GM12878 (cell line): ENCODE results near the gene C2orf74. TPM values are rescaled to one million over a fixed set of nuclear protein-coding genes. Genes with fewer than 3 reads are reported as not detected.

Experiments
- ATAC-seq: fragments of 200-7000 bp; cut with Tn5 transposase; 3 replicates; pipeline ENCODE4 v1.9.1; 2020; ENCODE audit warnings: mild to moderate bottlenecking, moderate library complexity
- BruUV-seq: library from RNA; stranded (reverse); fragments of 400-500 nt; replicated peaks from 2 replicates; lab custom pipeline; 2021; lab: Mats Ljungman, UMichigan
- CTCF ChIA-PET: fragments of 300-600 bp; sonication (Branson Sonifier 250); formaldehyde crosslinking; extraction: SDS; loops from one replicate; lab custom pipeline; 2021; ENCODE audit warnings: inconsistent platforms; lab: Yijun Ruan, JAX
- POLR2A ChIA-PET: fragments of 350-600 bp; formaldehyde crosslinking; extraction: SDS; loops from one replicate; lab custom pipeline; 2021; ENCODE audit warnings: inconsistent platforms; lab: Charles Lee
- RAD21 ChIA-PET: fragments of 300-600 bp; sonication (Branson Sonifier 250); formaldehyde crosslinking; loops from one replicate; lab custom pipeline; 2023; ENCODE audit warnings: antibody characterized with exemption; ENCODE audit not compliant: unreplicated experiment; lab: Charles Lee
- SMC1A ChIA-PET: fragments of 300-600 bp; sonication (Branson Sonifier 250); formaldehyde crosslinking; loops from one replicate; lab custom pipeline; 2023; ENCODE audit not compliant: unreplicated experiment, uncharacterized antibody; lab: Charles Lee
- DNase-seq: peaks from one replicate; pipeline ENCODE4 v3.0.0-alpha.2; 2011; ENCODE audit warnings: low read depth, low spot score
- FAIRE-seq: peaks from 3 replicates; lab custom pipeline; 2011; peaks lifted over from hg19 to GRCh38; lab: Jason Lieb, UNC
- H2AFZ ChIP-seq: 2 replicates; pipeline ENCODE4 v1.6.0; 2011; ENCODE audit warnings: low read depth, low read length, control low read depth; ENCODE audit not compliant: control insufficient read depth
- H3K27ac ChIP-seq: 2 replicates; pipeline ENCODE4 v1.5.1; 2011; ENCODE audit warnings: control low read depth; ENCODE audit not compliant: control insufficient read depth, insufficient read depth
- H3K27me3 ChIP-seq, 2 experiments: replicated peaks in 1 of 2; 2 replicates each; pipeline versions ENCODE4 v1.6.0 to v1.6.1; 2011; ENCODE audit warnings: low read length in 1 of 2; ENCODE audit not compliant: control insufficient read depth in 2 of 2, insufficient read depth in 2 of 2
- H3K36me3 ChIP-seq, 2 experiments: 2 replicates each; pipeline ENCODE4 v1.5.1; 2011; ENCODE audit warnings: low read length in 1 of 2; ENCODE audit not compliant: control insufficient read depth in 2 of 2, insufficient read depth in 2 of 2
- H3K4me1 ChIP-seq: 2 replicates; pipeline ENCODE4 v1.6.1; 2011; ENCODE audit warnings: mild to moderate bottlenecking, low read length, moderate library complexity, mixed read lengths; ENCODE audit not compliant: control insufficient read depth, insufficient read depth
- H3K4me2 ChIP-seq: 2 replicates; pipeline ENCODE4 v1.6.0; 2011; ENCODE audit warnings: control low read depth; ENCODE audit not compliant: control insufficient read depth, insufficient read depth
- H3K4me3 ChIP-seq: fragments of 200-600 bp; sonication (generic); 2 replicates; pipeline ENCODE4 v1.5.1; 2016
- H3K79me2 ChIP-seq: 2 replicates; pipeline ENCODE4 v1.6.0; 2011; ENCODE audit warnings: low read length; ENCODE audit not compliant: control insufficient read depth, insufficient read depth
- H3K9ac ChIP-seq: 2 replicates; pipeline ENCODE4 v1.8.0; 2011; ENCODE audit warnings: low read length, control low read depth, mixed read lengths; ENCODE audit not compliant: control insufficient read depth, insufficient read depth
- H3K9me3 ChIP-seq: replicated peaks from 3 replicates; pipeline ENCODE4 v1.5.1; 2011; ENCODE audit warnings: mild to moderate bottlenecking, low read length; ENCODE audit not compliant: control insufficient read depth, insufficient read depth
- H4K20me1 ChIP-seq: 2 replicates; pipeline ENCODE4 v1.6.0; 2011; ENCODE audit not compliant: control insufficient read depth, insufficient read depth
- EP300 ChIP-seq, 2 experiments: fragments of 150-350 bp in 1 of 2; IDR thresholded peaks; 2 replicates each; pipeline ENCODE4 v1.6.1; 2011 to 2012; ENCODE audit warnings: low read depth in 2 of 2, low read length in 2 of 2, borderline replicate concordance in 1 of 2, improper control_type of control experiment in 1 of 2, inconsistent platforms in 1 of 2; ENCODE audit not compliant: control insufficient read depth in 1 of 2
- EZH2 ChIP-seq: IDR thresholded peaks from 2 replicates; pipeline ENCODE4 v1.6.1; 2012; ENCODE audit warnings: low read depth, mild to moderate bottlenecking, control low read depth, inconsistent platforms, low read length, borderline replicate concordance; ENCODE audit not compliant: control insufficient read depth
- FOXM1 ChIP-seq: IDR thresholded peaks from 2 replicates; pipeline ENCODE4 v1.6.1; 2012; ENCODE audit warnings: low read depth, mild to moderate bottlenecking, inconsistent platforms, low read length, moderate library complexity
- HDAC2 ChIP-seq: fragments of 200-600 bp; sonication (generic); IDR thresholded peaks from 2 replicates; pipeline ENCODE4 v1.6.1; 2017
- JUND ChIP-seq: IDR thresholded peaks from 2 replicates; pipeline ENCODE4 v1.6.1; 2012; ENCODE audit warnings: low read depth, mild to moderate bottlenecking, low read length, improper control_type of control experiment, moderate library complexity
- KDM1A ChIP-seq: fragments of 200-600 bp; sonication (generic); IDR thresholded peaks from 2 replicates; pipeline ENCODE4 v1.6.1; 2016; ENCODE audit warnings: borderline replicate concordance
- MTA3 ChIP-seq: IDR thresholded peaks from 2 replicates; pipeline ENCODE4 v1.6.1; 2012; ENCODE audit warnings: low read length, inconsistent platforms, borderline replicate concordance
- YBX1 ChIP-seq: fragments of 450-650 bp; IDR thresholded peaks from 2 replicates; pipeline ENCODE4 v1.6.1; 2016; ENCODE audit warnings: antibody characterized with exemption
- ZNF217 ChIP-seq: fragments of 450-650 bp; IDR thresholded peaks from 2 replicates; pipeline ENCODE4 v1.6.1; 2017; ENCODE audit warnings: antibody characterized with exemption, mild to moderate bottlenecking
- ZSCAN29 ChIP-seq: fragments of 450-650 bp; IDR thresholded peaks from 2 replicates; pipeline ENCODE4 v1.6.1; 2017; ENCODE audit warnings: mild to moderate bottlenecking, moderate library complexity
- WGBS: methylation state at CpG from one replicate; pipeline ENCODE4 v1.1.6; 2016; ENCODE audit warnings: low lambda C conversion rate; ENCODE audit not compliant: insufficient replicate concordance, insufficient coverage; ENCODE audit errors: missing lambda C conversion rate; 5-methylcytosine and 5-hydroxymethylcytosine counted together
- in situ Hi-C: fragments of 300-500 bp; cut with MboI; formaldehyde crosslinking; loops from 9 replicates; pipeline ENCODE4 v1.14.3; 2018; ENCODE audit warnings: mixed read lengths
- intact Hi-C: fragments of 100-400 bp; cut with micrococcal nuclease; formaldehyde crosslinking; loops from one replicate; pipeline ENCODE4 v1.14.2; 2022; ENCODE audit not compliant: unreplicated experiment
- polyA plus RNA-seq, 11 experiments: library from polyadenylated mRNA; depleted of rRNA in 4 of 11; unstranded in 6 of 11; stranded (reverse) in 5 of 11; fragments of >200 nt; fragmentation: Nextera tagmentation in 4 of 11; fragmentation: Illumina TruSeq in 1 of 11; extraction: Ambion mirVana in 4 of 11; extraction: Trizol in 1 of 11; gene quantifications; 1 replicate in 1 of 11; 2 replicates in 10 of 11; pipeline versions ENCODE4 v1.2.1 to v1.2.3, GENCODE V29; 2011 to 2016; ENCODE audit warnings: inconsistent platforms in 2 of 11, missing spikeins in 2 of 11, low read depth in 1 of 11
- total RNA-seq, 4 experiments: library from RNA; depleted of rRNA in 3 of 4; stranded (reverse); fragments of >200 nt in 3 of 4; fragmentation: Illumina TruSeq in 1 of 4; extraction: Trizol in 1 of 4; gene quantifications; 2 replicates each; pipeline versions ENCODE4 v1.2.1 to v1.2.3, GENCODE V29; 2013 to 2021
- TF ChIP-seq, protein P1 (sequence below): IDR thresholded peaks from 2 replicates; pipeline ENCODE4 v1.6.1; 2011; ENCODE audit warnings: low read depth, mild to moderate bottlenecking, low read length, moderate library complexity, borderline replicate concordance; ENCODE audit errors: extremely low read depth
- TF ChIP-seq, protein P2 (sequence below): IDR thresholded peaks from 2 replicates; pipeline ENCODE4 v1.6.1; 2011; ENCODE audit warnings: borderline replicate concordance, low read depth, mild to moderate bottlenecking, moderate library complexity, low read length; ENCODE audit not compliant: insufficient read depth, poor library complexity, severe bottlenecking
- TF ChIP-seq, protein P3 (sequence below): fragments of 150-350 bp; IDR thresholded peaks from 2 replicates; pipeline ENCODE4 v1.6.1; 2014; ENCODE audit warnings: mild to moderate bottlenecking, low read depth, low read length

Gene C2orf74
- total and polyA plus RNA-seq, 10 of the 15 experiments (the other 5 are each of a cell fraction or from before 2014, with no cell fraction given) = 3.8 to 25.0 (median 15.2) TPM

DNA sequence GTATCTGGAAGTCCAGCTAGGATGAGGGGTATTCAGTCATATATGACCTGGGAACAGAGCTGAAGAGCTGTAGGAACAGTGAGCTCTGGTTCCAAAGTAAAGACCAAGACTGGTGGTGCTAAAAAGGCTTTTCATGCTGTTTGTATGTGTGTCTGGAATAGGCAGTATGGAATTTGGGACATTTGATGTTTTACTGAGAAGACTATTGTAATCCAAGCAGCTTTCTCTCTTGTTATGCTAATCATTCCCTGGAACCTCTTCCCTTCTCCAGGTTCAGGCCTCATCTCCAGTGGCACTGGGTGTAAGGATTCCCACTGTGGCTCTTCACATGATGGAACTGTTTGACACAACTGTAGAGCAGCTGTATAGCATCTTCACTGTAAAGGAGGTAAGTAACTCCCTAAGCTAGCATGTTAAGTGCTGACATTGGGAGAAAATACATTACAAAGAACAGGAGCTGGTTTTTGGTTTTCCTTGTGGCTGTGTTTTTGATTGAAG lies 23.3 kb downstream of the C2orf74 start:
- Histone ChIP-seq H3K4me1 (peaks cover 3% of the 10 kb centered on the region; the same call in 1 of the 2 replicates), H3K27ac (no peak overlapping the region), H3K9ac (no peak overlapping the region), H3K9me3 (no peaks in the 10 kb centered on the region), H3K79me2 (peaks cover 25% of the 10 kb centered on the region), H3K27me3 (no peaks in the 10 kb centered on the region), H3K36me3 (peaks cover 13 to 42% of the 10 kb centered on the region in 2 experiments), H4K20me1 (no peaks in the 10 kb centered on the region), H3K4me3 (no peak overlapping the region), H2AFZ (no peak overlapping the region), H3K4me2 (peak overlapping the region; percentile 2; the same call in 1 of the 2 replicates)
- DNase-seq = no peak
- no TSS peak for BruUV-seq
- ChIA-PET CTCF (interaction anchor here (0.7 to 0.8 kb wide), 2 partner anchors 186 to 241 kb away, joined by 3 to 4 read pairs; no protein-coding TSS in a partner anchor), POLR2A (interaction anchor here (0.6 kb wide), 1 partner anchor 783 kb away, joined by 6 read pairs; no protein-coding TSS in a partner anchor), RAD21 (interaction anchor here (0.6 to 1.5 kb wide), 2 partner anchors 40 to 473 kb away, joined by 3 read pairs; no protein-coding TSS in a partner anchor), SMC1A (interaction anchor here (0.9 to 1.4 kb wide), 4 partner anchors 24 to 170 kb away, joined by 3 to 5 read pairs (median 4); no protein-coding TSS in a partner anchor)
- no peak for FAIRE-seq
- ATAC-seq = no peak
- TF ChIP-seq EP300 (IDR thresholded peaks at IDR 0.05; ENCODE audit: borderline replicate concordance in 1 of 2, control insufficient read depth in 1 of 2, low read depth in 2 of 2, low read length in 2 of 2) = no peak
- no peak for TF ChIP-seq YBX1
- TF ChIP-seq, protein P1, sequence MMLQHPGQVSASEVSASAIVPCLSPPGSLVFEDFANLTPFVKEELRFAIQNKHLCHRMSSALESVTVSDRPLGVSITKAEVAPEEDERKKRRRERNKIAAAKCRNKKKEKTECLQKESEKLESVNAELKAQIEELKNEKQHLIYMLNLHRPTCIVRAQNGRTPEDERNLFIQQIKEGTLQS = no peak
- in situ Hi-C loops (no loop called here), intact Hi-C loops (no loop called here)

DNA sequence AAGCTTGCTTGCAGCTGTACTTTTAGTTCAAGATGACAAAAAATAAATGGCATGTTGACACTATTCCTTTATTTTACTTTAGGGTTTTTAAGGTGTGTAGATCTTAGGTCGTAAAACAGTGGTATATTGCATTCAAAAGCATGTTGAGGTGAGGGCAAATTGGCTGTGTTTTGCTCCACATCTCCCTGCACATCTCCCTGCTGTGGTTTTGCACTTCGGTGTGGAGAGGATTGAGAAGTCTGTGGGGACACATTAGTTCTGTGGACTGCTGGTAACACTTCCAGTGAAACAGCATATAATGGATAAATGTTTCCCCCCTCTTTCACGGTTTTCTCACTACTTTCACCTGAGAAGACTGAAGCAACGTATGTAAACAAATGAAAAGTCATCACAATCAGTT lies 25.1 kb downstream of the C2orf74 start:
- BruUV-seq = no TSS peak
- TF ChIP-seq ZSCAN29 (no peak), ZNF217 (no peak), EZH2 (no peak), MTA3 (no peak), JUND (no peak), HDAC2 (no peak), FOXM1 (no peak), EP300 (IDR thresholded peaks at IDR 0.05; ENCODE audit: borderline replicate concordance in 1 of 2, control insufficient read depth in 1 of 2, low read depth in 2 of 2, low read length in 2 of 2) (no peak), KDM1A (no peak)
- TF ChIP-seq, protein P2, sequence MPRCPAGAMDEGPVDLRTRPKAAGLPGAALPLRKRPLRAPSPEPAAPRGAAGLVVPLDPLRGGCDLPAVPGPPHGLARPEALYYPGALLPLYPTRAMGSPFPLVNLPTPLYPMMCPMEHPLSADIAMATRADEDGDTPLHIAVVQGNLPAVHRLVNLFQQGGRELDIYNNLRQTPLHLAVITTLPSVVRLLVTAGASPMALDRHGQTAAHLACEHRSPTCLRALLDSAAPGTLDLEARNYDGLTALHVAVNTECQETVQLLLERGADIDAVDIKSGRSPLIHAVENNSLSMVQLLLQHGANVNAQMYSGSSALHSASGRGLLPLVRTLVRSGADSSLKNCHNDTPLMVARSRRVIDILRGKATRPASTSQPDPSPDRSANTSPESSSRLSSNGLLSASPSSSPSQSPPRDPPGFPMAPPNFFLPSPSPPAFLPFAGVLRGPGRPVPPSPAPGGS = no peak
- TF ChIP-seq, protein P3, sequence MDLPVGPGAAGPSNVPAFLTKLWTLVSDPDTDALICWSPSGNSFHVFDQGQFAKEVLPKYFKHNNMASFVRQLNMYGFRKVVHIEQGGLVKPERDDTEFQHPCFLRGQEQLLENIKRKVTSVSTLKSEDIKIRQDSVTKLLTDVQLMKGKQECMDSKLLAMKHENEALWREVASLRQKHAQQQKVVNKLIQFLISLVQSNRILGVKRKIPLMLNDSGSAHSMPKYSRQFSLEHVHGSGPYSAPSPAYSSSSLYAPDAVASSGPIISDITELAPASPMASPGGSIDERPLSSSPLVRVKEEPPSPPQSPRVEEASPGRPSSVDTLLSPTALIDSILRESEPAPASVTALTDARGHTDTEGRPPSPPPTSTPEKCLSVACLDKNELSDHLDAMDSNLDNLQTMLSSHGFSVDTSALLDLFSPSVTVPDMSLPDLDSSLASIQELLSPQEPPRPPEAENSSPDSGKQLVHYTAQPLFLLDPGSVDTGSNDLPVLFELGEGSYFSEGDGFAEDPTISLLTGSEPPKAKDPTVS = no peak

More for the DNA sequence above, 25.1 kb downstream of the C2orf74 start:
- no peak for FAIRE-seq
- RAD21 ChIA-PET = no interaction called here
- H3K27me3 ChIP-seq = no peaks in the 10 kb centered on the region
- no peak overlapping the region for H3K27ac ChIP-seq
- WGBS = 87% methylated on average over 4 of the region's 4 CpGs
- H3K36me3 ChIP-seq = peaks cover 10 to 45% of the 10 kb centered on the region in 2 experiments
- no peaks in the 10 kb centered on the region for H3K9me3 ChIP-seq
- CTCF ChIA-PET = no interaction called here
- in situ Hi-C loops = no loop called here
- POLR2A ChIA-PET = no interaction called here
- no peak overlapping the region for H3K9ac ChIP-seq
- no peaks in the 10 kb centered on the region for H3K4me1 ChIP-seq
- intact Hi-C loops = no loop called here
- H3K4me3 ChIP-seq = no peak overlapping the region
- no peaks in the 10 kb centered on the region for H4K20me1 ChIP-seq
- peaks cover 10% of the 10 kb centered on the region for H3K79me2 ChIP-seq
- H3K4me2 ChIP-seq = no peak overlapping the region
- SMC1A ChIA-PET = no interaction called here
- no peak for DNase-seq
- H2AFZ ChIP-seq = no peak overlapping the region
- ATAC-seq = no peak
